IPS-11a (cell line): ENCODE measurements around the gene ZNF213.

Source experiments
- H3K4me3 ChIP-seq: one replicate; pipeline ENCODE4 v1.5.1; 2013; ENCODE audit warnings: low read depth, low read length, control low read depth

Gene ZNF213

GRCh38 chr16:3145660-3146059 lies 10.8 kb downstream of the ZNF213 start:
- H3K4me3 ChIP-seq: no peak overlapping the region

GRCh38 chr16:3147046-3147756 lies 12.4 kb downstream of the ZNF213 start:
- H3K4me3 ChIP-seq: no peak overlapping the region

DNA sequence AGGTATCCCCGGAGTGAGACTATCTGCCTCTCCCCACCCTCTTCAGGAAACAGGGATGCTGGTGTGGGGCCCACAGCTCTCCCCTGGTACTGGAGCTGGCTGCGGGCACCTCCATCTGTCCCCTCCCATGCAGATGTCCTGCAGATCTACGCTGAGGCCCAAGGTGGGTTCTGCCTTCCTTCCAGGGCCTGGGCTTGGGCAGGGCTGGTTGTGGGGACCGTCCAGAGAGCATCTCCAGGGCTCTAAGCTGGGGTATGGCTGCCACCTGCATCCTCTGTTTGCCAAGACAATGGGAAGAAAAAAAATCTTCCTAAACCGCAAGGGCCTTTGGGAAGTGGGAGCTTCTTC lies 12.9 kb downstream of the ZNF213 start:
- no peak overlapping the region for H3K4me3 ChIP-seq

DNA sequence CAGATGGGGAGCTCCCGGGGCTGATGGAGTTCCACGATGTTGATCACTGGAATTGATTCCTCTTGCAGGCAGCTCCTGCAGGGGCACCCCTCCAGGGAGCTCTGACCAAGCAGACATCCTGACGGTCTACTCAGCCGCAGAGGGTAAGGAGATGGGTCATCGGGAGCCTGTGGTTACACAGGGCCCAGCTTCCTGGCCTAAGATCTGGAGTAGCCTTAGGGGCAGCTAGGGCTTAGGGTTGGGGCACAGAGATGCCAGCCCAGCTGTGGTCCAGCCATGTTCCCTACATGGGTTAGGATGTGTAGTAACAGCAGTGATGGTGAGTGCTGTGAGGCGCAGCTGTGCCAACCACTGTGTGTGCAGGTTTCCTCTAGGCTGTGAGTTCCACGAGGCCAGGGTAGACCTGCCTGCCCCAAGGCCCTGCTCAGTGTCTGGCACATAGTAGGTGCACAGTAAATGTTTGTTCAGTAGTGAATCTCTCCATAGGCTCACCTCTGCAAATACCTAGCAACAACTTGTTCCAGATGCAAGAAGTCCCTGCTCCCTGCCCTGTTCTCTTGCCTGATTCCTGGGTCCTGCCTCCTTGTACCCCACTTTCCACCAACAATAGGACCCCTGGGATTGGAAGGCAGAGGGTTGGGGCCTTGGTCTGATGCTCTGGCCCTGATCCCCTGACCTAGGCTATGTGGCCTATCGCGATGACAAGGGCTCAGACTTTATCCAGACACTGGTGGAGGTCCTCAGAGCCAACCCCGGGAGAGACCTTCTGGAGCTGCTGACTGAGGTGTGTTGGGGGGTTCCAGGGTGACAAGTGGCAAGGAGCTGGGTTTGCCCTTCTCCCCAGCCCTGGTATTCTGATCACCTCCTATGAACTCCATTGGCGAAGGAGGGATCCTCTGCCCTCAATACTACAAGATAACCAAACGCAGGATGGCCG lies 13.7 kb downstream of the ZNF213 start:
- H3K4me3 ChIP-seq: no peak overlapping the region

DNA sequence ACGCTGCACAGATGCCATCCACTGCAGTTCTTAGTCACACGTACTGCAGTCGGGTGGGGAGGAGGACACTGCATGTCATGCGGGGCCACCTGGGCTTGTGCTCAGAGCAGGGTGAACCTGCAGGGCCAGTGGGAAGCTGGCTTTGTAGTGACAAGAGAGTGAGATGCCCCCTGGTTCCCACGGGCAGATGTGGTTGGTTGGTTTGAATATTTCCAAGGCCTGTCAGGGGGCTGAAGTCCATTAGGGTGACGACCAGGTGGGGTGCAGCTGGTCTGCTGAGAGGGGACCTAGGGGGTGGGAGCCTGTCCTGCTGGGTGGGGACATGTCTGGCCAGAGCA lies 14.3 kb downstream of the ZNF213 start:
- H3K4me3 ChIP-seq: peak overlapping the region; percentile 75

- H3K4me3 ChIP-seq: peak overlapping the region; percentile 75
These were observed 15.0 kb downstream of the ZNF213 start for GRCh38 chr16:3149630-3150345.

- H3K4me3 ChIP-seq: peak overlapping the region; percentile 75
These were observed 15.8 kb downstream of the ZNF213 start for GRCh38 chr16:3150346-3151218.

DNA sequence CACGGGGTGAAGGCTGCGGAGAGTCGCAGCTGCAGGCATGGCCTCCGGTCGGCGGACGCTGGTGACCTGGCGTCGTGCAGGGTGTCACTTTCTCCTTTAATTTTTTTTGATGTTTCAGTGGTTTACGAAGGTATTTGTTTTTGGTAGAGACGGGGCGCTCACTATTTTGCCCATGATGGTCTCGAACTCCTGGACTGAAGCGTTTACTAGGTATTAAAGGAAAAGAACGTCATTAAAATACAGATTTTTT lies 17.1 kb downstream of the ZNF213 start:
- H3K4me3 ChIP-seq: peak overlapping the region; percentile 70

GRCh38 chr16:3152277-3152990 lies 17.6 kb downstream of the ZNF213 start:
- H3K4me3 ChIP-seq: peak overlapping the region; percentile 70

- H3K4me3 ChIP-seq: no peak overlapping the region
These were observed 18.2 kb downstream of the ZNF213 start for GRCh38 chr16:3152991-3153368.

DNA sequence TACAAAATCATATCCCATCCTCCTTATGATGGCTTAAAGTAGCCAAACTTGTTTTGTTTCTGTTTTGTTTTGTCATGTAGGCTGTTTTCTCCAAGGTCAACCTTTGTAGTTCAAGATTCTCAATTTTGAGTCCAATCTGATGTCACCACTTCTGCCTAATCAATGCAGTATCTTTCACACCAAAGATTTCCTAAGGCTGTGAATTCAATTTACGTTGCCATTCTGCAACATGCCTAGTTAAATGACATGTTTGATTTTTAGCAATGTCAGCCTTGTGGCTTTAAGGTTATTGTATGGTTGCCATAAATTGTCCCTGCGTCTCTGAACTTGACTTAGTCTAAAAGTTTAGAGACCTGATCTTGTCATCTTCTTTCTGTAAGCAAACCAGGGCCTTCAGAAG lies 20.4 kb downstream of the ZNF213 start:
- no peak overlapping the region for H3K4me3 ChIP-seq

- no peak overlapping the region for H3K4me3 ChIP-seq
These were observed 21.1 kb downstream of the ZNF213 start for GRCh38 chr16:3155972-3156371.

DNA sequence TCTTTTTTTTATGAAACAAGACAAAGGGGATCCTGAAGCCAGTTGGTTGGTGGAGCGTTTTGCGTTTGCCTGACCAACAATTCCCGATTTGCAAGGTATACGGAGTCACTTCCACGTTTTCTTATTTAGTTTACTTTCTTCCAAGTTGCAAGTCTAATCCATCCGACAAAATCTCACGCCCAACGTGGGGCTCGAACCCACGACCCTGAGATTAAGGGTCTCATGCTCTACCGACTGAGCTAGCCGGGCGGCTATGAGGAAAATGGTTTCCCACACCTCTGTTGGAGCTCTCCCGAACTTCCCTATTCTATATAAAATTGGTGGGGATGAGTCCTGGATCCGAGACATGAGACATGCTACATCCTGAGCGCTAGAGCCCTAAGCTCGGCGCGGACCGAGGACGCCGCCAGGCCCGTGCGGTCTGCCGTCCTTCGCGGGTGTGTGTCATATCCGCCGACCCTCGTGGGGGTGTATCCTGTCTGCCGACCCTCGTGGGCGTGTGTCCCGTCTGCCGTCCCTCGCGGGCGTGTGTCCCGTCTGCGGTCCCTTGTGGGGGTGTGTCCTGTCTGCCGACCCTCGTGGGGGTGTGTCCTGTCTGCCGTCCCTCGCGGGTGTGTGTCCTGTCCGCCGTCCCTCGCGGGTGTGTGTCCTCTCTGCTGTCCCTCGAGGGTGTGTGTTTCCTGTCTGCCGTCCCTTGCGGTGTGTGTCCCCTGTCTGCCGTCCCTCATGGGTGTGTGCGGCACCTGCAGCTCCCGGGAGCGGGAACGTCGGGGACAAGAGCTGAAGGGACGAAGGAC lies 22.6 kb downstream of the ZNF213 start:
- H3K4me3 ChIP-seq: peak overlapping the region; percentile 60

DNA sequence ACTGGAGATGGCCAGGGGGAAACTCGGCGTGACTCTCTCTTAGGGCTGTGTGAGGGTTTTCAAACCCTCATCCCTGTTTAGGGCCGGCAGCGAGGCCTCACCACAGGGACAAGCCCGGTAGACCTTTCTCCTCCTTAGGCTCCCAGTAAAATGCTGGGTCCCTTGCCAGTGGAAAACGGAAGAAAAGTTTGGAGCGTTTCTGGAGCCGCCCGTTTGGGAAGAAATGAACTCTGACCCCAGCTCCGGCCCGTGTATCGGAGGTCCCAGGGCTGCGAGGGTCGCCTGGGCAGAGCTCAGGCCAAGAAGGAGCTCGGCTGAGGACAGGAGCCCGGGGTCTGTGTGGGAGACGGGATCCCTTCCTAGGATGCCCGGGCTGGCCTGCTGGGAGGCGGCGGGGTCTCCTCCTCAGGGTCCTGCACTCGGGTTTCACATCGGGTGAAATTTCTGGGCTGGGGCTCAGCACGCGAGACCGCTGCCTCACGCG lies 23.2 kb downstream of the ZNF213 start:
- H3K4me3 ChIP-seq: peak overlapping the region; percentile 60

GRCh38 chr16:3158510-3159314 lies 23.9 kb downstream of the ZNF213 start:
- peak overlapping the region; percentile 60 for H3K4me3 ChIP-seq

DNA sequence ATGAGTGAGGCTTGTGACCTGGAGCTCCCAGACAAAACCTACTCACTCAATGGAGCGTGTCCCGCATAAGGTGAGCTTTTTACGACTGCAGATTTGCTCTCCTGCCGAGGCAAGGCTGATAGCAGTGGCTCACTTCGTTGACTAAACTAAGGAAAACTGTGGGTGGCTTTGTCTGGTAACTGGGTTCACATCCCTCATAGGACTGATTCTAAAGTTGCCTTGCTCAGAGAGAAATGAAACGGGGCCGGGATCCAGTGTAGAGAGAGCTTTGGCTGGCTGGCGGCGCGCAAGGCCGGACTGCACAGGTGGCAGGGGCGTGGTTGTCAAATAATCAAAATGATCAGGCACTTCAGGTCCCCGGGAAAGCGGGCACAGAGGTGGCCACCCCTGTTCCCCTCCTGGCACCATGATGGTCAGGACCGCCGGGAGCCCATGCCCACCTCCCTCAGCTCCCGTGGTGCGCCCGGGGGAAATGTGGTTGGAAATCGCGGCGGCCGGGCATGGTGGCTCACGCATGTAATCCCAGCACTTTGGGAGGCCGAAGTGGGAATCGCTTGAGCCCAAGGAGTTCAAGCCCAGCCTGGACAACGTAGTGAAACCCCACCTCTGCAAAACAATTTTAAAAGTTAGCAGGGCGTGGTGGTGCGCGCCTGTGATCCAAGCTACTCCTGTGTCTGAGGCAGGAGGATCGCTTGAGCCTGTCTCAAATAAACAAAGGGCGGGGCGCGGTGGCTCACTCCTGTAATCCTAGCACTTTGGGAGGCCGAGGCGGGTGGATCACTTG lies 26.6 kb downstream of the ZNF213 start:
- no peak overlapping the region for H3K4me3 ChIP-seq

DNA sequence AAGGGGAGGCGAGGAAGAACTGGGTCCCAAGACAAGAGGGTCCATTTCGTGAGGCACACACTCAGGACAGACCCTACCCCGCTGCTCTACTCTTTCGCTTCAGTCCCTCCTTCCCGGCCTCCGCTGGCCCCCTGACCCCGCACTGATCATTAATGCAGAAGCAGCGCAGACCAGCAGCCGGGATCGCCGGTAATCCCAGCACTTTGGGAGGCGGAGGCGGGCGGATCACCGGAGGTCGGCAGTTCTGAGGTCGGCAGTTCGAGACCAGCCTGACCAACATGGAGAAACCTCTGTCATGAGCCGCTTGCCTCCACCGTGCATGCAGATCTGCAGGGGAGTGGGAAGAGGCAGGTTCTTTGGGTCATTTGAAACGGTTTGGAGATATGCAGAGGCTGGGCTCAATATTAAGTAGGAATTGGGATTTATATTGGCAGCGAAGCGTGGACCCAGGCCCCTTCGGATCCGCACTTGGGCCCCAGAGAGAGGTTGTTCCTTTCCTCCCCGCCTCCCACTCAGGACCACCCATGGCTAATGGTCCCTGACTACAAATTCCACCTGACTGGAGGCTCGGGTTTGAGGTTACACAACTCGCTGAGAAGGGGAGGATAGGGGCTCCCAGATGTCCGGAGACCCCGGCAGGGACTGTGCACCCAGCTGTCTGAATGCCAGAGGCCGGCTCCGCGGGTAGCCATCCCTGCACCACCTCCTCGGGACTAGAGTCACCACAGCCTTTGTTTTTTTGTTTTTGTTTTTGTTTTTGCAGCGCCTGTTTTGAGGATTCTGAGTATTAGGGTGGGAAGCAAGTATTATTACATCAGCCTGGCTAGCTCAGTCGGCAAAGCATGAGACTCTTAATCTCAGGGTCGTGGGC lies 29.5 kb downstream of the ZNF213 start:
- H3K4me3 ChIP-seq: no peak overlapping the region
